GM23338 (cell line): ENCODE data around the gene ME2. TPM values are rescaled to one million over a fixed set of nuclear protein-coding genes. Genes with fewer than 3 reads are reported as not detected.

Experiments used
- ATAC-seq: fragments of 200-7000 bp; cut with Tn5 transposase; 3 replicates; pipeline ENCODE4 v1.9.1; 2020
- DNase-seq: peaks from one replicate; pipeline ENCODE4 v3.0.0-alpha.2; 2015; ENCODE audit warnings: low spot score
- H2AFZ ChIP-seq: fragments of 200-600 bp; sonication (generic); 2 replicates; pipeline ENCODE4 v1.8.0; 2016; ENCODE audit warnings: antibody characterized with exemption, mild to moderate bottlenecking, moderate library complexity
- H3F3A ChIP-seq: fragments of 200-600 bp; sonication (generic); replicated peaks from 2 replicates; pipeline ENCODE4 v1.8.0; 2017; ENCODE audit warnings: antibody characterized with exemption, mixed run types, low read depth
- H3K27ac ChIP-seq: fragments of 200-600 bp; sonication (generic); 2 replicates; pipeline ENCODE4 v1.6.1; 2016; ENCODE audit warnings: low read depth
- H3K27me3 ChIP-seq: fragments of 200-600 bp; sonication (generic); 2 replicates; pipeline ENCODE4 v1.8.0; 2016; ENCODE audit warnings: mild to moderate bottlenecking, mixed run types, moderate library complexity; ENCODE audit not compliant: insufficient read depth
- H3K36me3 ChIP-seq: fragments of 200-600 bp; sonication (generic); 2 replicates; pipeline ENCODE4 v1.8.0; 2016; ENCODE audit warnings: mild to moderate bottlenecking; ENCODE audit not compliant: insufficient read depth
- H3K4me1 ChIP-seq: fragments of 200-600 bp; sonication (generic); 2 replicates; pipeline ENCODE4 v1.8.0; 2016; ENCODE audit warnings: mild to moderate bottlenecking, moderate library complexity; ENCODE audit not compliant: insufficient read depth
- H3K4me2 ChIP-seq: fragments of 200-600 bp; sonication (generic); 2 replicates; pipeline ENCODE4 v1.7.1; 2017; ENCODE audit warnings: mixed run types
- H3K4me3 ChIP-seq: fragments of 200-600 bp; sonication (generic); 2 replicates; pipeline ENCODE4 v1.6.1; 2016; ENCODE audit warnings: mixed run types
- H3K79me2 ChIP-seq: fragments of 200-600 bp; sonication (generic); replicated peaks from 2 replicates; pipeline ENCODE4 v1.8.0; 2017; ENCODE audit warnings: mild to moderate bottlenecking; ENCODE audit not compliant: insufficient read depth
- H3K9me2 ChIP-seq: fragments of 200-600 bp; sonication (generic); 2 replicates; pipeline ENCODE4 v1.8.0; 2017; ENCODE audit not compliant: insufficient read depth
- H4K20me1 ChIP-seq: fragments of 200-600 bp; sonication (generic); replicated peaks from 2 replicates; pipeline ENCODE4 v1.8.0; 2017; ENCODE audit warnings: mild to moderate bottlenecking; ENCODE audit not compliant: insufficient read depth
- H3K27ac Mint-ChIP-seq: 2 replicates; pipeline ENCODE4 v1.8.0; 2020; ENCODE audit warnings: inconsistent platforms, mild to moderate bottlenecking, moderate library complexity, mixed read lengths
- H3K27me3 Mint-ChIP-seq: 3 replicates; pipeline ENCODE4 v1.8.0; 2022; ENCODE audit warnings: low read depth, mild to moderate bottlenecking, moderate library complexity, mixed read lengths, inconsistent platforms; ENCODE audit not compliant: insufficient read depth, poor library complexity
- H3K36me3 Mint-ChIP-seq: 3 replicates; pipeline ENCODE4 v1.8.0; 2021; ENCODE audit warnings: low read depth, mild to moderate bottlenecking, inconsistent platforms, moderate library complexity, mixed read lengths
- H3K4me1 Mint-ChIP-seq: 3 replicates; pipeline ENCODE4 v1.8.0; 2020; ENCODE audit warnings: mild to moderate bottlenecking, inconsistent platforms, mixed read lengths
- H3K4me3 Mint-ChIP-seq: 3 replicates; pipeline ENCODE4 v1.8.0; 2021; ENCODE audit warnings: moderate library complexity, mild to moderate bottlenecking, inconsistent platforms, mixed read lengths
- H3K9me3 Mint-ChIP-seq: 3 replicates; pipeline ENCODE4 v1.8.0; 2020; ENCODE audit warnings: moderate library complexity, mild to moderate bottlenecking, inconsistent platforms, mixed read lengths
- CREB1 ChIP-seq: fragments of 250-450 bp; sonication (Bioruptor Pico); IDR thresholded peaks from 2 replicates; pipeline ENCODE4 v1.5.0; 2020; ENCODE audit warnings: low read depth, mild to moderate bottlenecking, moderate library complexity
- ETS1 ChIP-seq: IDR thresholded peaks from 2 replicates; pipeline ENCODE4 v1.6.1; 2016; ENCODE audit warnings: antibody characterized with exemption
- EZH2 ChIP-seq: fragments of 200-600 bp; sonication (generic); IDR thresholded peaks from one replicate; pipeline ENCODE4 v1.8.0; 2017; ENCODE audit warnings: antibody characterized with exemption, mild to moderate bottlenecking, low read depth; ENCODE audit not compliant: unreplicated experiment
- EZH2phosphoT487 ChIP-seq: fragments of 200-600 bp; sonication (generic); IDR thresholded peaks from one replicate; pipeline ENCODE4 v1.8.1; 2018; ENCODE audit warnings: antibody characterized with exemption; ENCODE audit not compliant: unreplicated experiment
- JUNB ChIP-seq: IDR thresholded peaks from one replicate; pipeline ENCODE4 v1.6.1; 2016; ENCODE audit warnings: antibody characterized with exemption; ENCODE audit not compliant: unreplicated experiment
- NANOG ChIP-seq: IDR thresholded peaks from 2 replicates; pipeline ENCODE4 v1.6.1; 2016; ENCODE audit warnings: antibody characterized with exemption, borderline replicate concordance
- POLR2AphosphoS5 ChIP-seq: IDR thresholded peaks from 2 replicates; pipeline ENCODE4 v1.6.1; 2016; ENCODE audit warnings: antibody characterized with exemption, low read depth
- STAT1 ChIP-seq: IDR thresholded peaks from one replicate; pipeline ENCODE4 v1.6.1; 2016; ENCODE audit warnings: antibody characterized with exemption; ENCODE audit not compliant: unreplicated experiment
- ZNF114 ChIP-seq: fragments of 250-450 bp; sonication (Bioruptor Pico); IDR thresholded peaks from 2 replicates; pipeline ENCODE4 v1.5.0; 2020; ENCODE audit warnings: mild to moderate bottlenecking, moderate library complexity
- ZNF331 ChIP-seq: fragments of 250-450 bp; sonication (Bioruptor Pico); IDR thresholded peaks from 2 replicates; pipeline ENCODE4 v1.5.0; 2020; ENCODE audit warnings: low read depth, mild to moderate bottlenecking, moderate library complexity
- polyA plus RNA-seq: library from polyadenylated mRNA; unstranded; fragments of >200 nt; fragmentation: Nextera tagmentation; extraction: Ambion mirVana; gene quantifications from 2 replicates; pipeline ENCODE4 v1.2.1, GENCODE V29; 2016
- total RNA-seq: library from RNA; depleted of rRNA; stranded (reverse); fragments of >200 nt; shearing (Covaris generic); gene quantifications from 2 replicates; pipeline ENCODE4 v1.2.3, GENCODE V29; 2014
- TF ChIP-seq, protein P1 (sequence below): fragments of 250-450 bp; sonication (Bioruptor Pico); IDR thresholded peaks from 2 replicates; pipeline ENCODE4 v1.5.0; 2020; ENCODE audit warnings: mild to moderate bottlenecking, moderate library complexity
- TF ChIP-seq, protein P2 (sequence below): IDR thresholded peaks from one replicate; pipeline ENCODE4 v1.6.1; 2018; ENCODE audit warnings: antibody characterized with exemption; ENCODE audit not compliant: unreplicated experiment
- TF ChIP-seq, protein P3 (sequence below), 2 experiments: fragments of 200-600 bp in 1 of 2; sonication (generic) in 1 of 2; conservative IDR thresholded peaks; 2 replicates each; pipeline versions ENCODE4 v1.5.1 to v1.6.1; 2016 to 2017; ENCODE audit warnings: antibody characterized with exemption in 2 of 2, low read depth in 2 of 2, mild to moderate bottlenecking in 2 of 2, moderate library complexity in 1 of 2

Gene ME2
- total and polyA plus RNA-seq, 2 experiments from 2014 or later = 61.0 to 102 TPM

DNA sequence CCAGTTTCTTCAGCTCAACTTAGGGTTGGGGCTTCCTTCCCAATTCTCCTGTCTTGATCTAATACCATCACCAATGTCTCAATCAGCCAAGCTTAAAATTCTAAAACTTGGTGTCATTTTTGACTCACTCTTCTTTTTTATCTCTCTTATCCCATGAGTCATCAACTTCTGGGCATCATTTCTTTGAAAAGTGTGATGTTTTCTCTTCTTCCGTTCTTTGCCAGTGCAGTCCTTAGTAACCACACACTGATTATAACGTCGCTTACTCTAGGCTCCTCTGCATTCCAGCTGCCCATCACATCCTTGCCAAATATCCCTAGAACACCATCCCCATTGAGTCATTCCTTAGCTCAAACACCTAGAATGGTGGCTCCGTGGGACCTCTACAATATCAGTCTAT, 31.7 kb upstream of the ME2 start:
- no peak overlapping the region for H3K4me2 ChIP-seq
- TF ChIP-seq STAT1 (no peak), NANOG (no peak), ZNF331 (no peak), POLR2AphosphoS5 (no peak), EZH2phosphoT487 (no peak), JUNB (no peak), EZH2 (no peak), CREB1 (CRISPR knock-in tag) (no peak), ZNF114 (CRISPR knock-in tag) (no peak), ETS1 (no peak)
- TF ChIP-seq, protein P1, sequence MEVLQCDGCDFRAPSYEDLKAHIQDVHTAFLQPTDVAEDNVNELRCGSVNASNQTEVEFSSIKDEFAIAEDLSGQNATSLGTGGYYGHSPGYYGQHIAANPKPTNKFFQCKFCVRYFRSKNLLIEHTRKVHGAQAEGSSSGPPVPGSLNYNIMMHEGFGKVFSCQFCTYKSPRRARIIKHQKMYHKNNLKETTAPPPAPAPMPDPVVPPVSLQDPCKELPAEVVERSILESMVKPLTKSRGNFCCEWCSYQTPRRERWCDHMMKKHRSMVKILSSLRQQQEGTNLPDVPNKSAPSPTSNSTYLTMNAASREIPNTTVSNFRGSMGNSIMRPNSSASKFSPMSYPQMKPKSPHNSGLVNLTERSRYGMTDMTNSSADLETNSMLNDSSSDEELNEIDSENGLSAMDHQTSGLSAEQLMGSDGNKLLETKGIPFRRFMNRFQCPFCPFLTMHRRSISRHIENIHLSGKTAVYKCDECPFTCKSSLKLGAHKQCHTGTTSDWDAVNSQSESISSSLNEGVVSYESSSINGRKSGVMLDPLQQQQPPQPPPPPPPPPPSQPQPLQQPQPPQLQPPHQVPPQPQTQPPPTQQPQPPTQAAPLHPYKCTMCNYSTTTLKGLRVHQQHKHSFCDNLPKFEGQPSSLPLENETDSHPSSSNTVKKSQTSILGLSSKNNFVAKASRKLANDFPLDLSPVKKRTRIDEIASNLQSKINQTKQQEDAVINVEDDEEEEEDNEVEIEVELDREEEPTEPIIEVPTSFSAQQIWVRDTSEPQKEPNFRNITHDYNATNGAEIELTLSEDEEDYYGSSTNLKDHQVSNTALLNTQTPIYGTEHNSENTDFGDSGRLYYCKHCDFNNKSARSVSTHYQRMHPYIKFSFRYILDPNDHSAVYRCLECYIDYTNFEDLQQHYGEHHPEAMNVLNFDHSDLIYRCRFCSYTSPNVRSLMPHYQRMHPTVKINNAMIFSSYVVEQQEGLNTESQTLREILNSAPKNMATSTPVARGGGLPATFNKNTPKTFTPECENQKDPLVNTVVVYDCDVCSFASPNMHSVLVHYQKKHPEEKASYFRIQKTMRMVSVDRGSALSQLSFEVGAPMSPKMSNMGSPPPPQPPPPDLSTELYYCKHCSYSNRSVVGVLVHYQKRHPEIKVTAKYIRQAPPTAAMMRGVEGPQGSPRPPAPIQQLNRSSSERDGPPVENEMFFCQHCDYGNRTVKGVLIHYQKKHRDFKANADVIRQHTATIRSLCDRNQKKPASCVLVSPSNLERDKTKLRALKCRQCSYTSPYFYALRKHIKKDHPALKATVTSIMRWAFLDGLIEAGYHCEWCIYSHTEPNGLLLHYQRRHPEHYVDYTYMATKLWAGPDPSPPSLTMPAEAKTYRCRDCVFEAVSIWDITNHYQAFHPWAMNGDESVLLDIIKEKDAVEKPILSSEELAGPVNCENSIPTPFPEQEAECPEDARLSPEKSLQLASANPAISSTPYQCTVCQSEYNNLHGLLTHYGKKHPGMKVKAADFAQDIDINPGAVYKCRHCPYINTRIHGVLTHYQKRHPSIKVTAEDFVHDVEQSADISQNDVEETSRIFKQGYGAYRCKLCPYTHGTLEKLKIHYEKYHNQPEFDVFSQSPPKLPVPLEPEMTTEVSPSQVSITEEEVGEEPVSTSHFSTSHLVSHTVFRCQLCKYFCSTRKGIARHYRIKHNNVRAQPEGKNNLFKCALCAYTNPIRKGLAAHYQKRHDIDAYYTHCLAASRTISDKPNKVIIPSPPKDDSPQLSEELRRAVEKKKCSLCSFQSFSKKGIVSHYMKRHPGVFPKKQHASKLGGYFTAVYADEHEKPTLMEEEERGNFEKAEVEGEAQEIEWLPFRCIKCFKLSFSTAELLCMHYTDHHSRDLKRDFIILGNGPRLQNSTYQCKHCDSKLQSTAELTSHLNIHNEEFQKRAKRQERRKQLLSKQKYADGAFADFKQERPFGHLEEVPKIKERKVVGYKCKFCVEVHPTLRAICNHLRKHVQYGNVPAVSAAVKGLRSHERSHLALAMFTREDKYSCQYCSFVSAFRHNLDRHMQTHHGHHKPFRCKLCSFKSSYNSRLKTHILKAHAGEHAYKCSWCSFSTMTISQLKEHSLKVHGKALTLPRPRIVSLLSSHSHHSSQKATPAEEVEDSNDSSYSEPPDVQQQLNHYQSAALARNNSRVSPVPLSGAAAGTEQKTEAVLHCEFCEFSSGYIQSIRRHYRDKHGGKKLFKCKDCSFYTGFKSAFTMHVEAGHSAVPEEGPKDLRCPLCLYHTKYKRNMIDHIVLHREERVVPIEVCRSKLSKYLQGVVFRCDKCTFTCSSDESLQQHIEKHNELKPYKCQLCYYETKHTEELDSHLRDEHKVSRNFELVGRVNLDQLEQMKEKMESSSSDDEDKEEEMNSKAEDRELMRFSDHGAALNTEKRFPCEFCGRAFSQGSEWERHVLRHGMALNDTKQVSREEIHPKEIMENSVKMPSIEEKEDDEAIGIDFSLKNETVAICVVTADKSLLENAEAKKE (CRISPR knock-in tag) = no peak
- TF ChIP-seq, protein P2, sequence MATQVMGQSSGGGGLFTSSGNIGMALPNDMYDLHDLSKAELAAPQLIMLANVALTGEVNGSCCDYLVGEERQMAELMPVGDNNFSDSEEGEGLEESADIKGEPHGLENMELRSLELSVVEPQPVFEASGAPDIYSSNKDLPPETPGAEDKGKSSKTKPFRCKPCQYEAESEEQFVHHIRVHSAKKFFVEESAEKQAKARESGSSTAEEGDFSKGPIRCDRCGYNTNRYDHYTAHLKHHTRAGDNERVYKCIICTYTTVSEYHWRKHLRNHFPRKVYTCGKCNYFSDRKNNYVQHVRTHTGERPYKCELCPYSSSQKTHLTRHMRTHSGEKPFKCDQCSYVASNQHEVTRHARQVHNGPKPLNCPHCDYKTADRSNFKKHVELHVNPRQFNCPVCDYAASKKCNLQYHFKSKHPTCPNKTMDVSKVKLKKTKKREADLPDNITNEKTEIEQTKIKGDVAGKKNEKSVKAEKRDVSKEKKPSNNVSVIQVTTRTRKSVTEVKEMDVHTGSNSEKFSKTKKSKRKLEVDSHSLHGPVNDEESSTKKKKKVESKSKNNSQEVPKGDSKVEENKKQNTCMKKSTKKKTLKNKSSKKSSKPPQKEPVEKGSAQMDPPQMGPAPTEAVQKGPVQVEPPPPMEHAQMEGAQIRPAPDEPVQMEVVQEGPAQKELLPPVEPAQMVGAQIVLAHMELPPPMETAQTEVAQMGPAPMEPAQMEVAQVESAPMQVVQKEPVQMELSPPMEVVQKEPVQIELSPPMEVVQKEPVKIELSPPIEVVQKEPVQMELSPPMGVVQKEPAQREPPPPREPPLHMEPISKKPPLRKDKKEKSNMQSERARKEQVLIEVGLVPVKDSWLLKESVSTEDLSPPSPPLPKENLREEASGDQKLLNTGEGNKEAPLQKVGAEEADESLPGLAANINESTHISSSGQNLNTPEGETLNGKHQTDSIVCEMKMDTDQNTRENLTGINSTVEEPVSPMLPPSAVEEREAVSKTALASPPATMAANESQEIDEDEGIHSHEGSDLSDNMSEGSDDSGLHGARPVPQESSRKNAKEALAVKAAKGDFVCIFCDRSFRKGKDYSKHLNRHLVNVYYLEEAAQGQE = no peak
- TF ChIP-seq, protein P3, sequence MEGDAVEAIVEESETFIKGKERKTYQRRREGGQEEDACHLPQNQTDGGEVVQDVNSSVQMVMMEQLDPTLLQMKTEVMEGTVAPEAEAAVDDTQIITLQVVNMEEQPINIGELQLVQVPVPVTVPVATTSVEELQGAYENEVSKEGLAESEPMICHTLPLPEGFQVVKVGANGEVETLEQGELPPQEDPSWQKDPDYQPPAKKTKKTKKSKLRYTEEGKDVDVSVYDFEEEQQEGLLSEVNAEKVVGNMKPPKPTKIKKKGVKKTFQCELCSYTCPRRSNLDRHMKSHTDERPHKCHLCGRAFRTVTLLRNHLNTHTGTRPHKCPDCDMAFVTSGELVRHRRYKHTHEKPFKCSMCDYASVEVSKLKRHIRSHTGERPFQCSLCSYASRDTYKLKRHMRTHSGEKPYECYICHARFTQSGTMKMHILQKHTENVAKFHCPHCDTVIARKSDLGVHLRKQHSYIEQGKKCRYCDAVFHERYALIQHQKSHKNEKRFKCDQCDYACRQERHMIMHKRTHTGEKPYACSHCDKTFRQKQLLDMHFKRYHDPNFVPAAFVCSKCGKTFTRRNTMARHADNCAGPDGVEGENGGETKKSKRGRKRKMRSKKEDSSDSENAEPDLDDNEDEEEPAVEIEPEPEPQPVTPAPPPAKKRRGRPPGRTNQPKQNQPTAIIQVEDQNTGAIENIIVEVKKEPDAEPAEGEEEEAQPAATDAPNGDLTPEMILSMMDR (conservative IDR thresholded peaks at IDR 0.05; ENCODE audit: low read depth in 2 of 2) = no peak
- Mint-ChIP-seq H3K36me3 (no peaks in the 10 kb centered on the region), H3K27ac (no peak overlapping the region), H3K9me3 (no peaks in the 10 kb centered on the region), H3K27me3 (peaks cover 2% of the 10 kb centered on the region), H3K4me1 (no peaks in the 10 kb centered on the region), H3K4me3 (no peak overlapping the region)
- no peaks in the 10 kb centered on the region for H3K27me3 ChIP-seq
- ATAC-seq = no peak
- H3K27ac ChIP-seq = no peak overlapping the region
- no peak for DNase-seq
- H3K79me2 ChIP-seq = no peaks in the 10 kb centered on the region
- no peaks in the 10 kb centered on the region for H3K4me1 ChIP-seq
- H3K36me3 ChIP-seq = no peaks in the 10 kb centered on the region
- no peaks in the 10 kb centered on the region for H3K9me2 ChIP-seq
- no peak overlapping the region for H3K4me3 ChIP-seq
- no peaks in the 10 kb centered on the region for H3F3A ChIP-seq
- H2AFZ ChIP-seq = 0 out of 2 replicates have a peak overlapping the region, but pooled peaks have one; percentile 4
- no peaks in the 10 kb centered on the region for H4K20me1 ChIP-seq
